ENCODE results near the gene HAUS5. TPM values are rescaled to one million over a fixed set of nuclear protein-coding genes. Genes with fewer than 3 reads are reported as not detected.
"Not testable (repeated sequence)": the region's sequence is repeated elsewhere in the genome, so short reads cannot be mapped to it uniquely, and the experiment has no call there.

The HAUS5 gene
- total RNA-seq, 2 donors from 2014 or later = 8.4 to 13.9 TPM

DNA sequence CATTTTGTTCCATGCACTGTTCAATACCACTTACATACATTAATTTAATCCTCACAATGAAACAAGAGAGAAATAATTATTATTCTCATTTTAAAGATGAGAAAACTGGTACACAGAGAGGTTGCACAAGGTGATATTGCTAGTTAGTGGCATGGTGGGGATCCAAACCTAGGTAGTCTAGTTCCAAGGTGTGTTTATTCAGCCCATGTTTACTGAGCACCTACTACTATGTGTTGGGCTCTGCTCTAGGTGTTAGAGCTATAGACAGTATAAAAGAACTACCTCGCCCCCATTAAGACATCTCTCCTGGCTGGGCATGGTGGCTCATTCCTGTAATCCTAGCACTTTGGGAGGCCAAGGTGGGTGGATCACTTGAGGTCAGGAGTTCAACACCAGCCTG, 29.8 kb upstream of the HAUS5 start:
- DNase-seq (ENCODE audit: low spot score) = no peak
- TF ChIP-seq, protein P1, sequence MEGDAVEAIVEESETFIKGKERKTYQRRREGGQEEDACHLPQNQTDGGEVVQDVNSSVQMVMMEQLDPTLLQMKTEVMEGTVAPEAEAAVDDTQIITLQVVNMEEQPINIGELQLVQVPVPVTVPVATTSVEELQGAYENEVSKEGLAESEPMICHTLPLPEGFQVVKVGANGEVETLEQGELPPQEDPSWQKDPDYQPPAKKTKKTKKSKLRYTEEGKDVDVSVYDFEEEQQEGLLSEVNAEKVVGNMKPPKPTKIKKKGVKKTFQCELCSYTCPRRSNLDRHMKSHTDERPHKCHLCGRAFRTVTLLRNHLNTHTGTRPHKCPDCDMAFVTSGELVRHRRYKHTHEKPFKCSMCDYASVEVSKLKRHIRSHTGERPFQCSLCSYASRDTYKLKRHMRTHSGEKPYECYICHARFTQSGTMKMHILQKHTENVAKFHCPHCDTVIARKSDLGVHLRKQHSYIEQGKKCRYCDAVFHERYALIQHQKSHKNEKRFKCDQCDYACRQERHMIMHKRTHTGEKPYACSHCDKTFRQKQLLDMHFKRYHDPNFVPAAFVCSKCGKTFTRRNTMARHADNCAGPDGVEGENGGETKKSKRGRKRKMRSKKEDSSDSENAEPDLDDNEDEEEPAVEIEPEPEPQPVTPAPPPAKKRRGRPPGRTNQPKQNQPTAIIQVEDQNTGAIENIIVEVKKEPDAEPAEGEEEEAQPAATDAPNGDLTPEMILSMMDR (IDR thresholded peaks at IDR 0.05) = no peak
- no peak for ATAC-seq (ENCODE audit: insufficient number of reproducible peaks, low FRiP score, low read depth)
- Histone ChIP-seq H3K27ac (no peak overlapping the region), H3K9me3 (no peaks in the 10 kb centered on the region), H3K27me3 (replicated peaks; ENCODE audit: insufficient read depth) (no peaks in the 10 kb centered on the region), H3K4me3 (no peak overlapping the region), H3K4me1 (ENCODE audit: control insufficient read depth in 1 of 2, low read depth in 2 of 2) (no peaks in the 10 kb centered on the region), H3K36me3 (no peaks in the 10 kb centered on the region)

- DNase-seq (ENCODE audit: low spot score) (no peak), ATAC-seq (ENCODE audit: insufficient number of reproducible peaks, low FRiP score, low read depth) (no peak)
- no peak within 1 kb of the TSS for H3K4me3 ChIP-seq
- no peak within 1 kb of the TSS for H3K27ac ChIP-seq
- TF ChIP-seq, protein P1 (IDR thresholded peaks at IDR 0.05) = no peak
- no peaks in the 10 kb centered on the region for H3K4me1 ChIP-seq (ENCODE audit: control insufficient read depth in 1 of 2, low read depth in 2 of 2)
- H3K36me3 ChIP-seq = no peaks in the 10 kb centered on the region
- H3K9me3 ChIP-seq = no peaks in the 10 kb centered on the region
- H3K27me3 ChIP-seq (replicated peaks; ENCODE audit: insufficient read depth) = no peaks in the 10 kb centered on the region
Observed at GRCh38 chr19:35585848-35586247, 26.7 kb upstream of the HAUS5 start, which contains the start of gene PMIS2. Gene PMIS2, plus strand, starts transcription at chr19:35586173. Its CDS starts 87 bp downstream, at chr19:35586260.

DNA sequence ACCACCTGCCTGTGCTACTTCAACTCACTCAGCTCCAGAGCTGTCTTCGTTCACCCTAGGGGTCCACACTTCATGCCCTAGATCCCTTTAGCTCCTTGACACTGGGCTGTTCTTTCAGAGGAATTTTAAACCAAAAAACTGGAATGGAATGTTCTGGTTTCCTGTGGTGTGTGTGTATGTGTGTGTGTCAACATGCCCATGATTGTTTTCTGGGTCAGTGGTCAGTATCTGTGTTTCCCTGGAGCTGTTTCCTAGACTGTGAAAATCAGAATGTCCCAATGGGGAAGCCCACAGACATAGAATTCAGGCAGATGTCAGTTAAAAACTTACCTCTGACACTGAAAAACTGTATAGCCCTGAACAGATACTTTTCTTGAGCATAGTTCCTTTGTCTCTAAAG, 25.2 kb upstream of the HAUS5 start:
- no peak overlapping the region for H3K27ac ChIP-seq
- DNase-seq (ENCODE audit: low spot score) = no peak

GRCh38 chr19:35590875-35591274, 21.7 kb upstream of the HAUS5 start:
- H3K4me1 ChIP-seq (ENCODE audit: control insufficient read depth in 1 of 2, low read depth in 2 of 2) = no peaks in the 10 kb centered on the region
- H3K27me3 ChIP-seq (replicated peaks; ENCODE audit: insufficient read depth) = no peaks in the 10 kb centered on the region
- no peak for ATAC-seq (ENCODE audit: insufficient number of reproducible peaks, low FRiP score, low read depth)
- no peaks in the 10 kb centered on the region for H3K36me3 ChIP-seq
- H3K27ac ChIP-seq = no peak overlapping the region
- TF ChIP-seq, protein P1 (IDR thresholded peaks at IDR 0.05) = no peak
- H3K9me3 ChIP-seq = no peaks in the 10 kb centered on the region
- DNase-seq (ENCODE audit: low spot score) = no peak
- no peak overlapping the region for H3K4me3 ChIP-seq

More for the DNA sequence above, 25.2 kb upstream of the HAUS5 start:
- Histone ChIP-seq H3K4me3 (no peak overlapping the region), H3K4me1 (ENCODE audit: control insufficient read depth in 1 of 2, low read depth in 2 of 2) (no peaks in the 10 kb centered on the region), H3K36me3 (no peaks in the 10 kb centered on the region), H3K9me3 (no peaks in the 10 kb centered on the region), H3K27me3 (replicated peaks; ENCODE audit: insufficient read depth) (no peaks in the 10 kb centered on the region)
- no peak for ATAC-seq (ENCODE audit: insufficient number of reproducible peaks, low FRiP score, low read depth)
- TF ChIP-seq, protein P1 (IDR thresholded peaks at IDR 0.05) = no peak

GRCh38 chr19:35592226-35592625, 20.3 kb upstream of the HAUS5 start:
- no peaks in the 10 kb centered on the region for H3K4me1 ChIP-seq (ENCODE audit: control insufficient read depth in 1 of 2, low read depth in 2 of 2)
- H3K4me3 ChIP-seq = no peak overlapping the region
- no peaks in the 10 kb centered on the region for H3K27me3 ChIP-seq (replicated peaks; ENCODE audit: insufficient read depth)
- H3K36me3 ChIP-seq = no peaks in the 10 kb centered on the region
- no peak for ATAC-seq (ENCODE audit: insufficient number of reproducible peaks, low FRiP score, low read depth)
- H3K9me3 ChIP-seq = no peaks in the 10 kb centered on the region
- TF ChIP-seq, protein P1 (IDR thresholded peaks at IDR 0.05) = no peak
- DNase-seq (ENCODE audit: low spot score) = no peak
- H3K27ac ChIP-seq = no peak overlapping the region

DNA sequence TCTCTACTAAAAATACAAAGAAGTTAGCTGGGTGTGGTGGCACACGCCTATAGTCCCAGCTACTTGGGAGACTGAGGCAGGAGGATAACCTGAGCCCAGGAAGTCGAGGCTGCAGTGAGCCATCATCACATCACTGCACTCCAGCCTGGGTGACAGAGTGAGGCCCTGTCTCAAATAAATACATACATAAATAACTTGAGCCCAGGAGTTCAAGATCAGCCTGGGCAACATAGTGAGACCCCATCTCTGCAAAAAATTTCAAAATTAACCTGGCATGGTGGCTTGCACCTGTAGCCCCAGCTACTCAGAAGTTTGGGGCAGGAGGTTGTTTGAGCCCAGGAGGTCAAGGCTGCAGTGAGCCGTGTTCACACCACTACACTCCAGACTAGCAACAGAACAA, 17.5 kb upstream of the HAUS5 start:
- H3K27me3 ChIP-seq (replicated peaks; ENCODE audit: insufficient read depth); H3K4me1 ChIP-seq (ENCODE audit: control insufficient read depth in 1 of 2, low read depth in 2 of 2); H3K9me3 ChIP-seq; ATAC-seq (ENCODE audit: insufficient number of reproducible peaks, low FRiP score, low read depth); DNase-seq (ENCODE audit: low spot score); H3K4me3 ChIP-seq; H3K36me3 ChIP-seq; H3K27ac ChIP-seq: not testable (repeated sequence)

All from thoracic aorta (tissue), 2 donors.